Cardiac fibroblast (primary cell): ENCODE results near the gene COL20A1.
"Not testable (repeated sequence)": the region's sequence is repeated elsewhere in the genome, so short reads cannot be mapped to it uniquely, and the experiment has no call there.

ENCODE experiments used
- DNase-seq, 2 donors: peaks; one replicate each; pipeline versions ENCODE4 v3.0.0 to v3.0.0-alpha.2; 2010; ENCODE audit warnings: low read depth in 2 of 2
- H3K4me3 ChIP-seq, 2 donors: replicated peaks in 1 of 2; 1 replicate in 1 of 2; 2 replicates in 1 of 2; pipeline ENCODE4 v1.5.1; 2011; ENCODE audit warnings: low read depth in 2 of 2, low read length in 2 of 2, mild to moderate bottlenecking in 2 of 2, moderate library complexity in 1 of 2
- CTCF ChIP-seq: IDR thresholded peaks from one replicate; pipeline ENCODE4 v1.5.1; 2011; ENCODE audit warnings: low read depth, mild to moderate bottlenecking, low read length, inconsistent platforms

COL20A1 gene

GRCh38 chr20:63249891-63250290 lies 43.1 kb upstream of the COL20A1 start:
- TF ChIP-seq CTCF: no peak
- no peak overlapping the region for H3K4me3 ChIP-seq
- DNase-seq: no peak

- TF ChIP-seq CTCF: peak; percentile 6
- DNase-seq: not testable (repeated sequence)
Measured at GRCh38 chr20:63251350-63251749, 41.6 kb upstream of the COL20A1 start.

GRCh38 chr20:63252284-63252711 lies 40.7 kb upstream of the COL20A1 start:
- no peak overlapping the region for H3K4me3 ChIP-seq
- no peak for DNase-seq
- TF ChIP-seq CTCF: no peak

More at GRCh38 chr20:63251350-63251749, 41.6 kb upstream of the COL20A1 start:
- not testable (repeated sequence) for H3K4me3 ChIP-seq

- no peak overlapping the region for H3K4me3 ChIP-seq
- no peak for DNase-seq
Measured at GRCh38 chr20:63253065-63253437, 39.9 kb upstream of the COL20A1 start.

DNA sequence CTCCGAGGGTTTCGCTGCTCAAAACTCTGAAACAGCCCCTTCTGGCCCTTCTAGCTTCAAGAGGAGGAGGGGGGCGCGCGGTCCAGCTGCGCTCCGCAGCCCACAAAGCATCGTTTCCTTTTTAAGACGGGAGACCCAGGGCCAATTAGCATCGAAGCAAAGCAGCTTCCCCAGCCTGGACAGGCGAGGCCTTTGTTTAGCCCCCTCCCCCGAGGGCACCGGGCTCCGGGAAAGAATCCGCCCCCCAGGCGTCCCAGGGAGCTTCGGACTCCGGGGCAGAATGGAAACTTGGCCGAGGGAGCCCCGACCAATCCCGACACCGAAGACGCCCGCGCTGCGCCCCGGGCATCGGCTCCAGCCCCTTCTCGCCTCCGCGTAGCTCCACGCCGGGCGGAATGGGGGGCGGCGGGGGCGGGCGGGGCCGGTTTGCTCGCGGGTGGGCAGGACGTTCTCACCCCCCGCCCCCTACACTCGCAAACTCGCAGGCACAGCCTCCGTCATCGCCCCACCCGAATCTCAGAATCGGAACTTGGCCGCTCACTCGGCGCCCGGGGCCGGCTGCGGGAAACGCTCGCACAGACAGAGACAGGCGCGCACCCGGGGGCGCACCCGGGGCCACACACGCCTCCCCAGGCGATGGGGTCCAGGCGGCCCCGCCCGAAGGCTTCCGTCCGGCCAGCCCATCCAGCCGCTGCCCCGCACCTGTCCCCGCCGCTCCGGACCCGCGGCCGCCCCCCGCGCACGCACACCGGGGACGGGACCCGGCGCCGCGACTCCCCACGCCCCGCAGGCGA lies 39.4 kb upstream of the COL20A1 start:
- H3K4me3 ChIP-seq: no peak overlapping the region
- TF ChIP-seq CTCF: no peak
- DNase-seq: no peak

More at GRCh38 chr20:63253065-63253437, 39.9 kb upstream of the COL20A1 start:
- TF ChIP-seq CTCF: no peak

DNA sequence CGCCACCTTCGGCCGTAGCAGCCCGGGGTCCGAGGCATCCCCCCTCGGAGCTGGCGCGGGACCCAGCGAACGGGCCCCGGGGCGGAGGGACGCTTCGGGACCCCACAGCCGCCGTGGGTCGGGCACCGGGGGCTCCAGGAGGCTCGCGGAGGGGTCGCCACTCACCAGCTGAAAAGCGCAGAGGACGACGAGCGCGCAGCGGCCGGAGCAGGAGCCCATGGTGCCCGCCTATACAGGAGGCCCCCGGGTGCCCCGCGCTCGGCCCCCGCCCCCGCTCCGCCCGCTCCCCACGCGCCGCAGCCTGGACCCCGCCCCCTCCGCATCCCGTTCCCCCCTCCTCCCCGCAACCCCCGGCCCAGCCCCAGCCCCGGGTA lies 38.8 kb upstream of the COL20A1 start, which contains the start of gene NKAIN4:
TSS of gene NKAIN4 (minus strand) at position 232 of the 374 bp plus-strand sequence. CDS start at position 219, 13 bp downstream.
- H3K4me3 ChIP-seq: no peak within 1 kb of the TSS
- TF ChIP-seq CTCF: no peak
- DNase-seq: no peak
